Measurements from ENCODE around the gene ATG5.
"Not testable (repeated sequence)": the region's sequence is repeated elsewhere in the genome, so short reads cannot be mapped to it uniquely, and the experiment has no call there.

GRCh38 chr6:106268500-106268899 lies 57.1 kb downstream of the ATG5 start:
- TF ChIP-seq EZH2 (IDR thresholded peaks at IDR 0.05; ENCODE audit: borderline replicate concordance, insufficient read depth, low read depth, low read length, poor library complexity, severe bottlenecking); CTCF (IDR thresholded peaks at IDR 0.05): not testable (repeated sequence)

Data from B cell (primary cell).